Measurements from ENCODE around the gene AFF2. TPM values are rescaled to one million over a fixed set of nuclear protein-coding genes. Genes with fewer than 3 reads are reported as not detected.

The AFF2 gene
- total RNA-seq, 1 experiment from 2014 or later, result 0.05 TPM

- H3K9me3 ChIP-seq (ENCODE audit: control insufficient read depth in 1 of 2, insufficient read depth in 1 of 2, low read depth in 1 of 2, low read length in 2 of 2), result no peaks in the 10 kb centered on the region; a peak in 1 of 4 replicates
- H3K27me3 ChIP-seq (ENCODE audit: insufficient read depth, low read length), result no peaks in the 10 kb centered on the region
- no peak overlapping the region for H2AFZ ChIP-seq (ENCODE audit: low read depth, low read length, poor library complexity, severe bottlenecking)
- ChIA-PET POLR2A (no interaction called here), RAD21 (ENCODE audit: low non-redundant PET in 1 of 2, low total read pairs in 2 of 2, uncharacterized antibody in 2 of 2, unreplicated experiment in 2 of 2) (no interaction called here), CTCF (no interaction called here)
- no peak overlapping the region for H3K4me3 ChIP-seq (replicated peaks in 1 of 2; ENCODE audit: low read depth in 1 of 2, low read length in 2 of 2)
- no peak overlapping the region for H3K9ac ChIP-seq (ENCODE audit: low read length)
- DNase-seq (ENCODE audit: low read depth, low spot score), result no peak
- ATAC-seq, result no peak
- no peaks in the 10 kb centered on the region for H3K36me3 ChIP-seq (ENCODE audit: control insufficient read depth in 1 of 2, insufficient read depth in 2 of 2, low read length in 2 of 2)
- intact Hi-C loops (cut with micrococcal nuclease), result no loop called here
- H3K27ac ChIP-seq (ENCODE audit: low read depth, low read length), result no peak overlapping the region
- TF ChIP-seq EZH2phosphoT487 (IDR thresholded peaks at IDR 0.05; ENCODE audit: borderline replicate concordance), result no peak
- TF ChIP-seq CTCF (IDR thresholded peaks at IDR 0.05 in 2 of 3, conservative IDR thresholded peaks at IDR 0.05 in 1 of 3; ENCODE audit: borderline replicate concordance in 1 of 3, insufficient read depth in 1 of 3, low read depth in 2 of 3, low read length in 2 of 3), result no peak
- TF ChIP-seq TCF7L2 (IDR thresholded peaks at IDR 0.05; ENCODE audit: borderline replicate concordance, extremely low read depth, insufficient read depth, insufficient read length), result no peak
- TF ChIP-seq ZNF274 (IDR thresholded peaks at IDR 0.05; ENCODE audit: low read depth, low read length), result no peak
- TF ChIP-seq CEBPB (IDR thresholded peaks at IDR 0.05; ENCODE audit: low read depth), result no peak
- no peaks in the 10 kb centered on the region for H3K4me1 ChIP-seq (ENCODE audit: control insufficient read depth in 1 of 2, insufficient read depth in 2 of 2, low read length in 2 of 2)
- no peak overlapping the region for H3K4me2 ChIP-seq (ENCODE audit: low read length)
- no peaks in the 10 kb centered on the region for H3K79me2 ChIP-seq (ENCODE audit: insufficient read depth, low read length)
- no TSS peak for BruUV-seq (replicated peaks)
- no peaks in the 10 kb centered on the region for H3K9me2 ChIP-seq (ENCODE audit: insufficient read depth)
- no peaks in the 10 kb centered on the region for H4K20me1 ChIP-seq (ENCODE audit: insufficient read depth)
These were observed 66.8 kb downstream of the AFF2 start for GRCh38 chrX:148567229-148567628.

- DNase-seq (ENCODE audit: low read depth, low spot score), result no peak
- CTCF ChIA-PET, result no interaction called here
- Histone ChIP-seq H3K4me3 (replicated peaks in 1 of 2; ENCODE audit: low read depth in 1 of 2, low read length in 2 of 2) (no peak overlapping the region), H3K27ac (ENCODE audit: low read depth, low read length) (no peak overlapping the region), H3K9me2 (ENCODE audit: insufficient read depth) (no peaks in the 10 kb centered on the region), H3K9me3 (ENCODE audit: control insufficient read depth in 1 of 2, insufficient read depth in 1 of 2, low read depth in 1 of 2, low read length in 2 of 2) (no peaks in the 10 kb centered on the region; a peak in 1 of 4 replicates), H4K20me1 (ENCODE audit: insufficient read depth) (no peaks in the 10 kb centered on the region), H3K27me3 (ENCODE audit: insufficient read depth, low read length) (no peaks in the 10 kb centered on the region), H3K4me1 (ENCODE audit: control insufficient read depth in 1 of 2, insufficient read depth in 2 of 2, low read length in 2 of 2) (no peaks in the 10 kb centered on the region), H3K4me2 (ENCODE audit: low read length) (no peak overlapping the region), H3K79me2 (ENCODE audit: insufficient read depth, low read length) (no peaks in the 10 kb centered on the region), H3K36me3 (ENCODE audit: control insufficient read depth in 1 of 2, insufficient read depth in 2 of 2, low read length in 2 of 2) (no peaks in the 10 kb centered on the region), H2AFZ (ENCODE audit: low read depth, low read length, poor library complexity, severe bottlenecking) (no peak overlapping the region), H3K9ac (ENCODE audit: low read length) (no peak overlapping the region)
- intact Hi-C loops (cut with micrococcal nuclease), result no loop called here
- BruUV-seq (replicated peaks), result no TSS peak
- RAD21 ChIA-PET (ENCODE audit: low non-redundant PET in 1 of 2, low total read pairs in 2 of 2, uncharacterized antibody in 2 of 2, unreplicated experiment in 2 of 2), result no interaction called here
- no peak for ATAC-seq
- POLR2A ChIA-PET, result no interaction called here
- TF ChIP-seq ZNF274 (IDR thresholded peaks at IDR 0.05; ENCODE audit: low read depth, low read length) (no peak), CEBPB (IDR thresholded peaks at IDR 0.05; ENCODE audit: low read depth) (no peak), ELF1 (IDR thresholded peaks at IDR 0.05; ENCODE audit: borderline replicate concordance, low read depth) (no peak), EZH2 (IDR thresholded peaks at IDR 0.05) (no peak), EGR1 (IDR thresholded peaks at IDR 0.05; ENCODE audit: low read depth) (no peak), ATF3 (IDR thresholded peaks at IDR 0.05) (no peak), CTCF (IDR thresholded peaks at IDR 0.05 in 2 of 3, conservative IDR thresholded peaks at IDR 0.05 in 1 of 3; ENCODE audit: borderline replicate concordance in 1 of 3, insufficient read depth in 1 of 3, low read depth in 2 of 3, low read length in 2 of 3) (no peak), SIN3A (IDR thresholded peaks at IDR 0.05; ENCODE audit: low read depth) (no peak), ZFX (IDR thresholded peaks at IDR 0.05) (no peak), FOSL1 (IDR thresholded peaks at IDR 0.05; ENCODE audit: low read depth) (no peak), ZBTB33 (IDR thresholded peaks at IDR 0.05; ENCODE audit: extremely low read depth, insufficient replicate concordance, low read length) (no peak), MAX (IDR thresholded peaks at IDR 0.05) (no peak)
These were observed 67.4 kb downstream of the AFF2 start for GRCh38 chrX:148567779-148568178.

Measured in HCT116 (cell line).